Natural killer cell (primary cell): Measurements from ENCODE around the gene RGS9. TPM values are rescaled to one million over a fixed set of nuclear protein-coding genes. Genes with fewer than 3 reads are reported as not detected.

Experiments used
- ATAC-seq, 3 donors: fragments of 150-1000 bp in 2 of 3; fragments of 200-7000 bp in 1 of 3; cut with Tn5 transposase; 1 replicate in 1 of 3; 2 replicates in 2 of 3; pipeline ENCODE4 v1.10.0; 2021; ENCODE audit warnings: mild to moderate bottlenecking in 2 of 3, moderate library complexity in 2 of 3
- DNase-seq, 2 donors: peaks; one replicate each; pipeline versions ENCODE4 v3.0.0 to v3.0.0-alpha.2; 2013 to 2021; ENCODE audit warnings: mixed read lengths in 1 of 2
- H3K27ac ChIP-seq: one replicate; pipeline ENCODE4 v1.5.1; 2013; ENCODE audit warnings: mild to moderate bottlenecking, low read length
- H3K27me3 ChIP-seq: one replicate; pipeline ENCODE4 v1.6.1; 2013; ENCODE audit warnings: low read length; ENCODE audit not compliant: control insufficient read depth, insufficient read depth
- H3K36me3 ChIP-seq: one replicate; pipeline ENCODE4 v1.6.1; 2013; ENCODE audit warnings: low read length; ENCODE audit not compliant: control insufficient read depth, insufficient read depth
- H3K4me1 ChIP-seq: one replicate; pipeline ENCODE4 v1.6.1; 2013; ENCODE audit warnings: low read length; ENCODE audit not compliant: control insufficient read depth, insufficient read depth
- H3K4me3 ChIP-seq: one replicate; pipeline ENCODE4 v1.5.1; 2013; ENCODE audit warnings: low read length
- H3K9me3 ChIP-seq: one replicate; pipeline ENCODE4 v1.6.1; 2013; ENCODE audit warnings: low read length; ENCODE audit not compliant: control insufficient read depth, insufficient read depth
- H3K27ac Mint-ChIP-seq, 2 donors: one replicate each; pipeline ENCODE4 v1.8.0; 2022; ENCODE audit warnings: mild to moderate bottlenecking in 2 of 2, mixed read lengths in 2 of 2, moderate library complexity in 1 of 2
- H3K27me3 Mint-ChIP-seq, 2 donors: one replicate each; pipeline ENCODE4 v1.8.0; 2022; ENCODE audit warnings: low read depth in 2 of 2, mixed read lengths in 2 of 2
- H3K36me3 Mint-ChIP-seq: one replicate; pipeline ENCODE4 v1.8.0; 2022; ENCODE audit warnings: mixed read lengths
- H3K4me1 Mint-ChIP-seq, 2 donors: one replicate each; pipeline ENCODE4 v1.8.0; 2022; ENCODE audit warnings: mixed read lengths in 2 of 2
- H3K4me3 Mint-ChIP-seq: one replicate; pipeline ENCODE4 v1.8.0; 2022; ENCODE audit warnings: mild to moderate bottlenecking, moderate library complexity, mixed read lengths
- H3K9me3 Mint-ChIP-seq, 2 donors: one replicate each; pipeline ENCODE4 v1.8.0; 2022; ENCODE audit warnings: mixed read lengths in 2 of 2
- CTCF ChIP-seq: fragments of 200-600 bp; IDR thresholded peaks from one replicate; pipeline ENCODE4 v1.8.0; 2022; ENCODE audit warnings: antibody characterized with exemption
- WGBS: methylation state at CpG from one replicate; pipeline ENCODE4 v1.1.7; 2013; ENCODE audit warnings: missing lambda C conversion rate; ENCODE audit not compliant: insufficient coverage; 5-methylcytosine and 5-hydroxymethylcytosine counted together
- intact Hi-C: fragments of 100-400 bp; cut with micrococcal nuclease; formaldehyde crosslinking; loops from one replicate; pipeline ENCODE4 v1.14.2; 2022
- total RNA-seq, 4 donors: library from RNA; stranded (reverse); fragments of 120-200 nt in 1 of 4; gene quantifications; one replicate each; pipeline versions ENCODE4 v1.2.3 to v1.2.4, GENCODE V29; 2013 to 2022

The RGS9 gene
- total RNA-seq, 3 donors from 2014 or later (not counting 1 experiment from before 2014, with no cell fraction given) = 25.0 to 47.3 (median 37.2) TPM

GRCh38 chr17:65099475-65099874 lies 37.7 kb upstream of the RGS9 start:
- Histone ChIP-seq H3K27me3 (no peaks in the 10 kb centered on the region), H3K9me3 (no peaks in the 10 kb centered on the region), H3K27ac (no peak overlapping the region), H3K4me3 (no peak overlapping the region), H3K36me3 (no peaks in the 10 kb centered on the region), H3K4me1 (peaks cover 15% of the 10 kb centered on the region)
- Mint-ChIP-seq H3K9me3 (no peaks in the 10 kb centered on the region), H3K36me3 (no peaks in the 10 kb centered on the region), H3K27me3 (no peaks in the 10 kb centered on the region), H3K4me1 (peaks cover 17 to 19% of the 10 kb centered on the region in 2 donors), H3K4me3 (peak overlapping the region; percentile 28), H3K27ac (peak overlapping the region; percentile 93)
- no peak for TF ChIP-seq CTCF
- ATAC-seq (no peak), DNase-seq (no peak)
- intact Hi-C loops = no loop called here

GRCh38 chr17:65099941-65100315 lies 37.2 kb upstream of the RGS9 start:
- Mint-ChIP-seq H3K9me3 (no peaks in the 10 kb centered on the region), H3K4me1 (peaks cover 19 to 21% of the 10 kb centered on the region in 2 donors), H3K4me3 (peak overlapping the region; percentile 87), H3K27ac (peak overlapping the region; percentile 93), H3K27me3 (no peaks in the 10 kb centered on the region), H3K36me3 (no peaks in the 10 kb centered on the region)
- peak; percentile 48 to 55 (median 52) for ATAC-seq
- intact Hi-C loops = loop anchor here (1.0 to 5.0 kb wide), 5 partner anchors 23 to 181 kb away; partner anchors contain the start of genes GNA13 and LRRC37A3
- TF ChIP-seq CTCF = no peak
- WGBS = 17% methylated on average over 4 of the region's 5 CpGs
- no peaks in the 10 kb centered on the region for H3K9me3 ChIP-seq
- peak overlapping the region; percentile 60 for H3K27ac ChIP-seq
- peak; percentile 58 to 66 for DNase-seq
- H3K4me1 ChIP-seq = peaks cover 15% of the 10 kb centered on the region
- H3K36me3 ChIP-seq = no peaks in the 10 kb centered on the region
- H3K4me3 ChIP-seq = peak overlapping the region; percentile 33
- no peaks in the 10 kb centered on the region for H3K27me3 ChIP-seq

GRCh38 chr17:65100316-65101140 lies 36.6 kb upstream of the RGS9 start:
- ATAC-seq (peak; percentile 81 to 94 (median 87)), DNase-seq (peak; percentile 86 to 92)
- no peaks in the 10 kb centered on the region for H3K27me3 Mint-ChIP-seq
- H3K4me3 ChIP-seq = peak overlapping the region; percentile 41
- H3K4me3 Mint-ChIP-seq = peak overlapping the region; percentile 87
- H3K4me1 ChIP-seq = peaks cover 15% of the 10 kb centered on the region
- H3K9me3 ChIP-seq = no peaks in the 10 kb centered on the region
- peak overlapping the region; percentile 60 for H3K27ac ChIP-seq
- no peaks in the 10 kb centered on the region for H3K36me3 Mint-ChIP-seq
- TF ChIP-seq CTCF = peak; percentile 64
- intact Hi-C loops = loop anchor here (1.0 to 5.0 kb wide), 5 partner anchors 23 to 182 kb away; partner anchors contain the start of genes GNA13 and LRRC37A3
- H3K27me3 ChIP-seq = no peaks in the 10 kb centered on the region
- 3% methylated on average over 50 of the region's 50 CpGs for WGBS
- no peaks in the 10 kb centered on the region for H3K36me3 ChIP-seq
- H3K4me1 Mint-ChIP-seq = peaks cover 19 to 22% of the 10 kb centered on the region in 2 donors
- H3K27ac Mint-ChIP-seq = peak overlapping the region; percentile 93
- no peaks in the 10 kb centered on the region for H3K9me3 Mint-ChIP-seq
